GM12878 (cell line): ENCODE measurements around the gene ATP13A1. TPM values are rescaled to one million over a fixed set of nuclear protein-coding genes. Genes with fewer than 3 reads are reported as not detected.
A peak's percentile ranks its signal among the peaks of the same experiment; 100 is the strongest.

Experiments used
- CBX5 ChIP-seq: sonication (generic); IDR thresholded peaks from 2 replicates; pipeline ENCODE4 v1.6.1; 2016; ENCODE audit warnings: low read depth, moderate library complexity, mild to moderate bottlenecking, inconsistent platforms
- CHD1 ChIP-seq: IDR thresholded peaks from 2 replicates; pipeline ENCODE4 v1.6.1; 2012; ENCODE audit warnings: low read depth, low read length, improper control_type of control experiment
- DPF2 ChIP-seq: fragments of 450-650 bp; IDR thresholded peaks from 2 replicates; pipeline ENCODE4 v1.6.1; 2017; ENCODE audit warnings: mild to moderate bottlenecking
- E2F4 ChIP-seq: IDR thresholded peaks from 2 replicates; pipeline ENCODE4 v1.6.1; 2012; ENCODE audit warnings: low read depth, low read length, improper control_type of control experiment
- E4F1 ChIP-seq: fragments of 450-650 bp; IDR thresholded peaks from 2 replicates; pipeline ENCODE4 v1.6.1; 2018; ENCODE audit warnings: borderline replicate concordance, mild to moderate bottlenecking; ENCODE audit not compliant: partially characterized antibody
- EZH2 ChIP-seq: IDR thresholded peaks from 2 replicates; pipeline ENCODE4 v1.6.1; 2012; ENCODE audit warnings: low read depth, mild to moderate bottlenecking, control low read depth, inconsistent platforms, low read length, borderline replicate concordance; ENCODE audit not compliant: control insufficient read depth
- IRF3 ChIP-seq: fragments of 450-650 bp; IDR thresholded peaks from 2 replicates; pipeline ENCODE4 v1.6.1; 2014; ENCODE audit warnings: mild to moderate bottlenecking
- KAT2A ChIP-seq: conservative IDR thresholded peaks from 2 replicates; pipeline ENCODE4 v1.6.1; 2011; ENCODE audit warnings: low read depth, low read length; ENCODE audit not compliant: control insufficient read depth
- MEF2B ChIP-seq: fragments of 450-650 bp; IDR thresholded peaks from 2 replicates; pipeline ENCODE4 v1.6.1; 2018; ENCODE audit warnings: mild to moderate bottlenecking, moderate library complexity; ENCODE audit not compliant: partially characterized antibody, poor library complexity, severe bottlenecking
- MTA2 ChIP-seq: fragments of 450-650 bp; IDR thresholded peaks from 2 replicates; pipeline ENCODE4 v1.6.1; 2016; ENCODE audit warnings: low read depth, mild to moderate bottlenecking, moderate library complexity
- MYC ChIP-seq: IDR thresholded peaks from 2 replicates; pipeline ENCODE4 v1.6.1; 2011; ENCODE audit warnings: mild to moderate bottlenecking, low read length, moderate library complexity, inconsistent platforms; ENCODE audit not compliant: insufficient read depth, insufficient replicate concordance, insufficient read length, severe bottlenecking
- NFIC ChIP-seq: IDR thresholded peaks from 2 replicates; pipeline ENCODE4 v1.6.1; 2012; ENCODE audit warnings: low read depth, mild to moderate bottlenecking, inconsistent platforms, low read length, moderate library complexity
- NFXL1 ChIP-seq: fragments of 450-650 bp; IDR thresholded peaks from 2 replicates; pipeline ENCODE4 v1.6.1; 2017; ENCODE audit warnings: antibody characterized with exemption, mild to moderate bottlenecking, borderline replicate concordance
- PAX8 ChIP-seq: fragments of 450-650 bp; IDR thresholded peaks from 2 replicates; pipeline ENCODE4 v1.6.1; 2017; ENCODE audit warnings: mild to moderate bottlenecking, moderate library complexity
- REST ChIP-seq: IDR thresholded peaks from 2 replicates; pipeline ENCODE4 v1.6.1; 2012; ENCODE audit warnings: mild to moderate bottlenecking, low read depth, low read length
- SMAD1 ChIP-seq: fragments of 450-650 bp; IDR thresholded peaks from 2 replicates; pipeline ENCODE4 v1.6.1; 2018; ENCODE audit warnings: mild to moderate bottlenecking, low read depth; ENCODE audit not compliant: partially characterized antibody
- STAT3 ChIP-seq: IDR thresholded peaks from 2 replicates; pipeline ENCODE4 v1.6.1; 2011; ENCODE audit warnings: low read depth, low read length, improper control_type of control experiment
- TBL1XR1 ChIP-seq: IDR thresholded peaks from 2 replicates; pipeline ENCODE4 v1.6.1; 2012; ENCODE audit warnings: low read depth, low read length, improper control_type of control experiment
- WRNIP1 ChIP-seq: IDR thresholded peaks from 2 replicates; pipeline ENCODE4 v1.6.1; 2011; ENCODE audit warnings: low read depth, low read length, improper control_type of control experiment, borderline replicate concordance
- ZBTB33 ChIP-seq: fragments of 450-650 bp; IDR thresholded peaks from 2 replicates; pipeline ENCODE4 v1.6.1; 2017; ENCODE audit warnings: mild to moderate bottlenecking
- ZNF24 ChIP-seq: fragments of 450-650 bp; IDR thresholded peaks from 2 replicates; pipeline ENCODE4 v1.6.1; 2017; ENCODE audit warnings: antibody characterized with exemption, mild to moderate bottlenecking
- polyA plus RNA-seq, 11 experiments: library from polyadenylated mRNA; depleted of rRNA in 4 of 11; unstranded in 6 of 11; stranded (reverse) in 5 of 11; fragments of >200 nt; fragmentation: Nextera tagmentation in 4 of 11; fragmentation: Illumina TruSeq in 1 of 11; extraction: Ambion mirVana in 4 of 11; extraction: Trizol in 1 of 11; gene quantifications; 1 replicate in 1 of 11; 2 replicates in 10 of 11; pipeline versions ENCODE4 v1.2.1 to v1.2.3, GENCODE V29; 2011 to 2016; ENCODE audit warnings: inconsistent platforms in 2 of 11, missing spikeins in 2 of 11, low read depth in 1 of 11
- total RNA-seq, 4 experiments: library from RNA; depleted of rRNA in 3 of 4; stranded (reverse); fragments of >200 nt in 3 of 4; fragmentation: Illumina TruSeq in 1 of 4; extraction: Trizol in 1 of 4; gene quantifications; 2 replicates each; pipeline versions ENCODE4 v1.2.1 to v1.2.3, GENCODE V29; 2013 to 2021

Gene ATP13A1
- total and polyA plus RNA-seq, 10 of the 15 experiments (the other 5 are each of a cell fraction or from before 2014, with no cell fraction given), result 0.37 to 91.0 (median 29.8) TPM

- TF ChIP-seq TBL1XR1 (no peak; the same call in 1 of the 2 replicates), MTA2 (peak; percentile 26; the same call in 1 of the 2 replicates), CBX5 (no peak), DPF2 (no peak), E2F4 (no peak), MYC (no peak), NFIC (no peak), CHD1 (no peak), IRF3 (no peak), E4F1 (no peak), EZH2 (no peak), WRNIP1 (no peak), STAT3 (no peak), SMAD1 (peak; percentile 11), NFXL1 (no peak), ZBTB33 (no peak), MEF2B (no peak), ZNF24 (no peak), REST (no peak), KAT2A (no peak), PAX8 (no peak)
Measured at GRCh38 chr19:19661675-19662251, 1.7 kb downstream of the ATP13A1 start (continued).
